OCI-LY7 (cell line): Measurements from ENCODE around the gene TOP2B. TPM values are rescaled to one million over a fixed set of nuclear protein-coding genes. Genes with fewer than 3 reads are reported as not detected.

Experiments
- BruUV-seq: library from RNA; stranded (reverse); fragments of 400-500 nt; replicated peaks from 2 replicates; lab custom pipeline; 2021; lab: Mats Ljungman, UMichigan
- CTCF ChIA-PET: fragments of 300-600 bp; sonication (Branson Sonifier 250); formaldehyde crosslinking; loops from one replicate; lab custom pipeline; 2022; ENCODE audit warnings: antibody characterized with exemption; ENCODE audit not compliant: unreplicated experiment; lab: Charles Lee
- POLR2A ChIA-PET: fragments of 300-600 bp; sonication (Branson Sonifier 250); formaldehyde crosslinking; loops from one replicate; lab custom pipeline; 2022; ENCODE audit warnings: antibody characterized with exemption; lab: Charles Lee
- DNase-seq: peaks from one replicate; pipeline ENCODE4 v3.0.0-alpha.2; 2015; ENCODE audit warnings: low spot score
- H2AFZ ChIP-seq: fragments of 200-600 bp; sonication (generic), shearing (Covaris generic); 2 replicates; pipeline ENCODE4 v1.6.1; 2014; ENCODE audit warnings: mild to moderate bottlenecking, antibody characterized with exemption, low read length, moderate library complexity
- H3K27ac ChIP-seq: fragments of 200-600 bp; sonication (generic); 2 replicates; pipeline ENCODE4 v1.5.1; 2014; ENCODE audit warnings: mixed run types, low read depth, mild to moderate bottlenecking, moderate library complexity, low read length, inconsistent platforms; ENCODE audit not compliant: poor library complexity, severe bottlenecking
- H3K36me3 ChIP-seq: fragments of 200-600 bp; sonication (generic); 2 replicates; pipeline ENCODE4 v1.6.1; 2014; ENCODE audit warnings: mild to moderate bottlenecking, antibody characterized with exemption, low read length, moderate library complexity, mixed read lengths; ENCODE audit not compliant: insufficient read depth
- H3K4me1 ChIP-seq: fragments of 200-600 bp; sonication (generic); 2 replicates; pipeline ENCODE4 v1.5.1; 2014; ENCODE audit warnings: mild to moderate bottlenecking, low read length; ENCODE audit not compliant: insufficient read depth, poor library complexity, severe bottlenecking
- H3K4me2 ChIP-seq: fragments of 200-600 bp; sonication (generic); 2 replicates; pipeline ENCODE4 v1.6.1; 2014; ENCODE audit warnings: mild to moderate bottlenecking, low read length
- H3K4me3 ChIP-seq: fragments of 200-600 bp; sonication (generic); 2 replicates; pipeline ENCODE4 v1.5.1; 2014; ENCODE audit warnings: mild to moderate bottlenecking, low read depth, low read length; ENCODE audit not compliant: poor library complexity, severe bottlenecking
- H3K79me2 ChIP-seq: fragments of 200-600 bp; sonication (generic); 2 replicates; pipeline ENCODE4 v1.6.1; 2016; ENCODE audit warnings: low read depth, mild to moderate bottlenecking, low read length, moderate library complexity, mixed read lengths; ENCODE audit not compliant: insufficient read depth
- H3K9me2 ChIP-seq: fragments of 200-600 bp; sonication (generic); 2 replicates; pipeline ENCODE4 v1.6.1; 2016; ENCODE audit warnings: mild to moderate bottlenecking, low read length, mixed read lengths; ENCODE audit not compliant: insufficient read depth
- H3K9me3 ChIP-seq: fragments of 200-600 bp; sonication (generic); 2 replicates; pipeline ENCODE4 v1.6.1; 2014; ENCODE audit warnings: mild to moderate bottlenecking, mixed run types, low read length, mixed read lengths
- H4K20me1 ChIP-seq: fragments of 200-600 bp; sonication (generic); 2 replicates; pipeline ENCODE4 v1.6.1; 2014; ENCODE audit warnings: mild to moderate bottlenecking, antibody characterized with exemption, low read length, moderate library complexity, mixed read lengths; ENCODE audit not compliant: insufficient read depth
- CTCF ChIP-seq: fragments of 200-600 bp; sonication (generic); conservative IDR thresholded peaks from 2 replicates; pipeline ENCODE4 v1.5.1; 2014; ENCODE audit warnings: mild to moderate bottlenecking, antibody characterized with exemption, low read length, moderate library complexity, mixed read lengths
- EZH2phosphoT487 ChIP-seq: fragments of 200-600 bp; sonication (generic); IDR thresholded peaks from 2 replicates; pipeline ENCODE4 v1.6.1; 2018; ENCODE audit warnings: low read depth, borderline replicate concordance, mild to moderate bottlenecking, mixed run types, antibody characterized with exemption, low read length, moderate library complexity, mixed read lengths
- intact Hi-C: fragments of 100-400 bp; cut with micrococcal nuclease; formaldehyde crosslinking; loops from one replicate; pipeline ENCODE4 v1.10.0; 2022; ENCODE audit not compliant: unreplicated experiment
- total RNA-seq, 2 experiments: library from RNA; depleted of rRNA in 1 of 2; stranded (reverse); fragments of >200 nt in 1 of 2; shearing (Covaris generic) in 1 of 2; gene quantifications; 2 replicates each; pipeline ENCODE4 v1.2.3, GENCODE V29; 2014 to 2022

Gene TOP2B
- total RNA-seq, 2 experiments from 2014 or later: 162 to 264 TPM

DNA sequence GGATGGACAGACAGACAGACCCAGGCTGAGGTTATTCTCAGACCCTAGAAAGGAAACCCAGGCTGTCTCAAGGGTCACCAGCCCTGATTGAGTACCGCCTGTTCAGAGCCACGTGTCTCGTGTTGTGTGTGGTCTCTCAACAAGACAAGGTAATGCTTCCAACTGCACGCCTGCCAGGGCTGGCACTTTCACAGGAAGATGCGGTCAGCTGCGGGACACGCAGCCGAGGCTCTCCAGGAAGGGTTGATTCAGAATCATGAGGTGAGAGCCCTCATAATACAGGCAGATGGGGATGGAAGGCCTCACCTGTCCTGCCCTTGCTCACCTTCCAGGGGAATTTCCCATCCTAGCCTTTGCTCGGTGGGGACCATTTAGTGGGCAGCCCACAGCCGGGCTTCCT lies 81.4 kb downstream of the TOP2B start:
- TF ChIP-seq EZH2phosphoT487 (no peak), CTCF (no peak)
- no peaks in the 10 kb centered on the region for H3K79me2 ChIP-seq
- H3K9me2 ChIP-seq: no peaks in the 10 kb centered on the region
- H3K4me2 ChIP-seq: no peak overlapping the region
- no peak overlapping the region for H2AFZ ChIP-seq
- H3K9me3 ChIP-seq: no peaks in the 10 kb centered on the region
- no peaks in the 10 kb centered on the region for H3K4me1 ChIP-seq
- H3K27ac ChIP-seq: no peak overlapping the region
- H4K20me1 ChIP-seq: no peaks in the 10 kb centered on the region
- no TSS peak for BruUV-seq
- no peaks in the 10 kb centered on the region for H3K36me3 ChIP-seq
- POLR2A ChIA-PET: interaction anchor here (0.7 kb wide), 1 partner anchor 11 kb away, joined by 3 read pairs; no protein-coding TSS in a partner anchor
- intact Hi-C loops: no loop called here
- no peak for DNase-seq
- H3K4me3 ChIP-seq: no peak overlapping the region
- CTCF ChIA-PET: no interaction called here

DNA sequence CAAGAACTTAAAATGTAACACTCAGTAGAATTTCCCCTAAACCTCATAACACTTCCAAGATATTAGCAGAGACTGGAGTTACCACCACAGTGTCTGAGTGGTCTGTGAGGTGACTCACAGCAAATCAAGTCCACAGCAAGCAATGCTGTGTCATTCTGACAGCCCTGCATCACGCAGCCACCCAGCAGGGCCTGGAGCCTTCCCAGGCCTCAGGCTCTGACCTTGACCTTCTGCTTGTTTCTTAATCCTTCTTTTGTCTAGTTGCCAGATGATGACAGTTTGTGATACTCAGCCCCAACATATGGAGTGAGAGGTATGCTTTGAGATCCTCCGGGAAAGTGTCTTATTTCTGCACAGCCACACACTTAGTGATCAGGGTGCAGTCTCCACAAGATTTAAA lies 82.5 kb downstream of the TOP2B start:
- Histone ChIP-seq H3K4me2 (no peak overlapping the region), H3K4me3 (no peak overlapping the region), H3K27ac (no peak overlapping the region), H3K4me1 (no peaks in the 10 kb centered on the region), H3K79me2 (no peaks in the 10 kb centered on the region), H3K9me3 (no peaks in the 10 kb centered on the region), H3K9me2 (no peaks in the 10 kb centered on the region), H3K36me3 (no peaks in the 10 kb centered on the region), H2AFZ (no peak overlapping the region), H4K20me1 (no peaks in the 10 kb centered on the region)
- BruUV-seq: no TSS peak
- POLR2A ChIA-PET: interaction anchor here (1.5 kb wide), 1 partner anchor 14 kb away, joined by 3 read pairs; no protein-coding TSS in a partner anchor
- intact Hi-C loops: no loop called here
- TF ChIP-seq CTCF (no peak), EZH2phosphoT487 (no peak)
- no peak for DNase-seq
- CTCF ChIA-PET: interaction anchor here (1.0 kb wide), 1 partner anchor 11 kb away, joined by 3 read pairs; no protein-coding TSS in a partner anchor

- ChIA-PET POLR2A (interaction anchor here (1.5 kb wide), 1 partner anchor 14 kb away, joined by 3 read pairs; no protein-coding TSS in a partner anchor), CTCF (interaction anchor here (1.0 kb wide), 1 partner anchor 11 kb away, joined by 3 read pairs; no protein-coding TSS in a partner anchor)
- no peaks in the 10 kb centered on the region for H3K9me3 ChIP-seq
- no peak overlapping the region for H3K4me3 ChIP-seq
- H4K20me1 ChIP-seq: no peaks in the 10 kb centered on the region
- no peaks in the 10 kb centered on the region for H3K9me2 ChIP-seq
- no peaks in the 10 kb centered on the region for H3K4me1 ChIP-seq
- no peak overlapping the region for H3K27ac ChIP-seq
- TF ChIP-seq CTCF (no peak), EZH2phosphoT487 (no peak)
- no TSS peak for BruUV-seq
- H3K36me3 ChIP-seq: no peaks in the 10 kb centered on the region
- no peaks in the 10 kb centered on the region for H3K79me2 ChIP-seq
- no peak overlapping the region for H3K4me2 ChIP-seq
- H2AFZ ChIP-seq: no peak overlapping the region
- no peak for DNase-seq
- intact Hi-C loops: no loop called here
Observed at GRCh38 chr3:25581823-25582222, 82.9 kb downstream of the TOP2B start.
